EH (cell line): ENCODE measurements around the gene ANP32A.
"Not testable (repeated sequence)": the region's sequence is repeated elsewhere in the genome, so short reads cannot be mapped to it uniquely, and the experiment has no call there.

Experiments used
- DNase-seq: peaks from one replicate; pipeline ENCODE4 v3.0.0-alpha.2; 2015; ENCODE audit warnings: low read depth

ANP32A gene

DNA sequence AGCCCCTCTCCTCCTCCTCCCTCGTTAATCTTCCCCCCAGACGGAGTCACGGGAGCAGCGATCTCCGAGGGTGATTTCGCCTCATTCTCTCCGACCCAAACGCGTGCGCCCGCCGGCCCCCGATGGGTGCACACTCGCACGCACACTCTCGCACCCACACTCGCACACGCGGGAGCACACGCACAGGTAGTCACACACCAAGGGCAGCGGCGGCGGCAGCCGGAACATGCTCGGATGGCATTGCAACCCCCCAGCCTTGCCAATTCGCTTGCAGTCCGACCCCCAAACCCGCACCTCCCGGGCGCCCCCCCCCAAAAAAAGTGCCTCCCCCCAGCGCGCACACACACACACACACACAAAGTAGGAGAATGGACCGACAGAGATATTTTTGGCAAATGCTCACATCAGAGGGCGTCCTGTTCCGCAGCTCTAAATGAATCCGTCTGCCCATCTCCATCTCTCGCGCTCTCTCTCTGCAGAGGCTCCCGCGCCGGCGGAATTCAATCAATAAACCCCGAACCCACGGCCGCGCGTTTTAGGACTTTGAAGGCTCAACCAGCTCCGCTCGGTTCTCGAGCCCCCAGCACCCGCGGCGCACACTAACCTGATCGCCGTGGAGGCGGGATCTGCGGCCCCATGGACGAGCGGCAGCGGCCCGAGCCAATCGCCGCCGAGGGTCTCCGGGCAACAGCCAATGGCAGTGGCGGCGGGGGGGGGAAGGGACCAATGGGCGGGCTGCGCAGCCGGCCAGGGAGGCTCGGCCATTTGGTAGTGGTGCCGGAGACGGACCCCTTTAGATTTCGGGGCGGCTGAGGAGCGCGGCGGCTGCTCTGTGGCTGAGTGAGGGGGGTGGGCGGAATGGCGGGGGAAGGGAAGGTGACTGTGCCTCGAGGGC is at the start of gene ANP32A:
TSS of gene ANP32A (minus strand) at position 601 of the 895 bp plus-strand sequence. CDS start at position 457, 144 bp downstream.
- peak; percentile 92 for DNase-seq

DNA sequence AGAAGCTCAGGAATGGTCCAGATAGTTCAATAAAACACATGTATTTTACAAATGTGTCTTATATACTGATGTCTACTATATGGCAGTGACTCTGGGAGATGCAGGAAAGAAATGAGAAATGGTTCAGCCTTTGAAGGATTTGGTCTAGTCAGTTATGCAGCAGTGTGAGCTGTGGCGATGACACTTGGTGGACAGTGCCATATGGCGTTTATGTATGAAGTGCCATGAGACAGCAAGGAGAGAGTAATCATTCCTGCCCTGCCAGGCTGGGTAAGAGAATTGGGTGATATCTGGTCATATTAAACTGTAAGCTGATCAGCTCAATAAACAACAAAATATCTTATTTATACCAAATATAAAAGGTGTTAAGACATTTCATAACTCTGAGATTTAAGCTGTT is 47.6 kb upstream of the ANP32A start:
- DNase-seq, result no peak

DNA sequence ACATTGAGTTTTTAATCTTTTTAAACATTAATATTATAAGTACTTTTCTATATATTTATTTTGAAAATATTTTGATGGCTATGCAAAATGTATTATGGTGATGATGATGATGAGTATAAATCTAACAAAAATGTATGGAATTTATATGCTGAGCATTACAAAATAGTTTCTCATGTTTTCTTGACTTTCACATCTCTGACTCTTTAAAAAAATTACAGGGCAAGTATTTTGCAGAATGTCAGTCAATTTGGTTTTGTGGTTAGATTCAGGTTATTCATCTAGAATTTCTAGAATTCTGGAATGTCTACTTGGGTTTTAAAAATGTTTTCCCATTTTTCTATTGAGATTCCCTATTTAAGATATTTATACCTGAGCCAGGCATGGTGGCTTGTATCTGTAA is 41.7 kb upstream of the ANP32A start:
- DNase-seq, result no peak

GRCh38 chr15:68858666-68859065 is 38.0 kb upstream of the ANP32A start:
- not testable (repeated sequence) for DNase-seq

DNA sequence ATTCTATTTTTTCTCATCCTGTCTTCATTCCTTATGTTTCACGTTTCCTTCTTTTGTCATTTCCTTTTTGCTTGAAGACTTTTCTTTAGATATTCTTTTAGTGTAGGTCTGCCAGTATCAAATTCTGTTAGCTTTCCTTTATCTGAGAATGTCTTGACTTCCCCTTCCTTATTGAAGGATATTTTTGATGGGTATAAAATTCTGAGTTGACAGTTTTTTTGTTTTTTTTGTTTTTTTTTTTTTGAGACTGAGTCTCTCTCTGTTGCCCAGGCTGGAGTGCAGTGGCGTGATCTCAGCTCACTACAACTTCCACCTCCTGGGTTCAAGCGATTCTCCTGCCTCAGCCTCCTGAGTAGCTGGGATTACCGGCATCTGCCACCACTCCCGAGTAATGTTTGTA is 36.7 kb upstream of the ANP32A start:
- not testable (repeated sequence) for DNase-seq

- DNase-seq, result no peak
Observed at GRCh38 chr15:68852461-68852860, 31.8 kb upstream of the ANP32A start.

DNA sequence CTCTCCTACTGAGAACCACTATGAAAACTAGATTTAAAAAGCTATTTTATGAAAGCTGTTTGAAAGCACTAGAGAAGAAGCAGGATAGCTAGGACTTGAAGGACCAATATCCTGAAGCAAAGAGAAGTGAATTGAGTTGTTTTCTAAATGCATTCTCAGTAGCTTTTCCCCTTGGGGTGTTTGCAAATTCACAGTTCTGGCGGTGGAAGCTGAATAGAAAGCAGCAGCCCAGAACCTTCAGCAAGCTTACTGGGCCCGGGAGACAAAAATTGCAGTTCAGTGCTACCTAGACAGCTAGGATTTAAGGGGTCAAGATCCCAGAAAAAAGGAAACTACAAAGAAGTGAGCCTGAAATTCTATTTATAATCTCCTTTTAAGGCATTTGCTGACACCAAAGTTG is 31.3 kb upstream of the ANP32A start:
- DNase-seq, result no peak

DNA sequence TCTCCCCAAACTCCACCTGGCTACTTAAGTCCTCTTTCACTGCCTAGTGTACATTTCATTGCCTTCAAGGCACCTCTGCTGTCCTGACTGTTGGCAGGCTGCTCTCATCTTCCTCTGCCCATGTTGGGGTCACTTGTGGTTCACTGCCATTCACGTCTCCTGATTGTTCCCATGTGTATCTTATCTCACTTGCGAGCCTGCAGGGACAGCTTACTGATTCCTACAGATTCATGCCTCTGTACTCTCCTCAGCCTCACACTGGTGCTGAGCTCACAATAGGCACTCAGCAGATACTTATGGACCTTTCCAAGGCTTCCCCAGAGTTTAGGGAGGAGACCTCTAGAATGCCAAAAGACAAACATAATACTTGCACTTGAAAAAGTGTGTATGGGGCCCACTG is 28.8 kb upstream of the ANP32A start:
- no peak for DNase-seq

DNA sequence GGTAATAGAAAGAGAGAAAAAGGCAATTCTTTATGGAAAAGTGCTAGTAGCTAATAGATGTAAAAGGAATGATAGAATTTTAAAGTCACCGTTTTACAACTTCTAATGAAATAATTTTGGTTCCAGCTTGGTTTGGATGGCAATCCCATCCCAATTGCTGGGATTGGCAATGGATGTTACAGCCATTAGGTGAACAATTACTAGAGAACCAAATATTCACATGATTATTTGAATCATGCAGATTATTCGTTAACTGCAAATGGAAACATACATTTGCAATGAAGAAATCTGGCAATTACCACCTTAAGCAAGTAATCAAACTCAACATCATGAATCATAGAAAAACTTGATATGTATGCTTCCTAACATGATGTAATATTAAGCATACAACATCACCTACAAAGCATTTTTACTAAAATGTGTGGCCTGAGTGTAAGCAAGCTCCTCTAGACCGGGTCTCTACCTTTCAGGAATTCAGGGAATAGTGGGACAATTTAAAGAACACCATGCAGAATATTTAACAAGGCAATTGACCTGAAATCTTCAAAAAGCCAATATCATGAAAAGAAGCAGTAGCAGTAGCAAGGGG is 26.2 kb upstream of the ANP32A start:
- no peak for DNase-seq

DNA sequence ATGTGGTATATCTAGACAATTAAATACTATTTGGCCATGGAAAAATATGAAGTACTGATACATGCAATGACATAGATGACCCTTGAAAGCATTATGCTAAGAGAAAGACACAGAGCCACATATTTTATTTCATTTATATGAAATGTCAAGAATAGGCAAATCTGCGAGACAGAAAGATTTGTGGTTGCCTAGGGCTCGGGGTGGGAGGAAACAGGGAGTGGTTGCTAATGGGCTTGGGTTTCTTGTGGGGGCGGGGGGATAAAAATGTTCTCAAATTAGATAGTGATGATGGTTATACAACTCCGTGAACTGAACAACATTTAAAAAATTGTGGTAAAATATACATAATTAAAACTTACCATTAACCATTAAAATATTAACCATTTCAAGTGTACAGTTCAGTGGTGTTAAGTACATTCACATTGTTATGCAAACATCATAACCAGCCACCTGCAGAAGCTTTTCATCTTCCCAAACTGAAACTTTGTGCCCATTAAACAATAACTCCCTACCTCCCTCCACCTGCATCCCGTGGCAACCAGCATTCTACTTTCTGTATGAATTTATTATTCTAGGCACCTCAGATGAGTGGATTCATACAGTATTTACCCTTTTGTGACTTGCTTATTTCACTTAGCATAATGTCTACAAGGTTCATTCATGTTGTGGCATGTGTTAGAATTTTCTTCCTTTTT is 24.3 kb upstream of the ANP32A start:
- no peak for DNase-seq

DNA sequence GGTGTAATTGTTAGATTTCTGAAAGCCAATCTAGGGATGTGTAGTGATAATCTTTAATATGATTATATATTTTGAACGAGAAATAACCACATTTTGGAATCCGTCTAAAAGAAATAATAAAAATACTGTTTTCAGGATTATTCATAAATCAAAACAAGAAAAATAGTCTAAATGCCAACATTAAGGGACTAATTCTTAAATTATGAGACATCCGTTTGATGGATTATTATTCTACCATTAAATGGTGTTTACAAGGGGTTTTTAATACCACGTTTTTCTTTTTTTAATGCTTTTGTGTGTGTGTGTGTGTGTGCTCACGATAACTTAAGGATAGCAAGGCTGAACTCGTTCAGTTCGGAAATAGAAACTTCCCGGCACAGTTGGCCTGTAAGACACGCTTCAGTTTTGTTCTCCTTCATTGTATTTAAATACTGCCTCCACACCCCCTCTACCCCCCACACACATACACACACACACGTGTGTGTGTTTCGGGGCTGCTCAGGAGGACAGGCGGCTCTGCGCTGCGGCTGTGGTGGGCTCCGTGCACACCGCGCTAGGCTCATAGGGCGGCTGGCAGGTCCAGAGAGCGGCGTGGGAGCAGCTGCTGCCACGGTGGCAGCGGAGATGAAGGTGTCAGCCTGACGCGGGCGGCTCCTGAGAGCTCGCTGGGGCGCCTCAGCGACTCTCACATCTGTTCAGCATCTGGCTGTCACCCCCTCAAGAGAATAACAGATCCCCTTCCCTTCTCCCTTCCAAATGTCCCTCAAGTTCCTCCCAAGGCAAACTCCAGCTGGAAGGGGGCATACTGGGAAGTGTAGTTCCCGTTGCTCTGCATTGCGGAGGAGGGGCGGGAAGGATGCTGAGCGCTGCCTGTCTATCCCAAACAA is 23.0 kb upstream of the ANP32A start:
- peak; percentile 33 for DNase-seq

DNA sequence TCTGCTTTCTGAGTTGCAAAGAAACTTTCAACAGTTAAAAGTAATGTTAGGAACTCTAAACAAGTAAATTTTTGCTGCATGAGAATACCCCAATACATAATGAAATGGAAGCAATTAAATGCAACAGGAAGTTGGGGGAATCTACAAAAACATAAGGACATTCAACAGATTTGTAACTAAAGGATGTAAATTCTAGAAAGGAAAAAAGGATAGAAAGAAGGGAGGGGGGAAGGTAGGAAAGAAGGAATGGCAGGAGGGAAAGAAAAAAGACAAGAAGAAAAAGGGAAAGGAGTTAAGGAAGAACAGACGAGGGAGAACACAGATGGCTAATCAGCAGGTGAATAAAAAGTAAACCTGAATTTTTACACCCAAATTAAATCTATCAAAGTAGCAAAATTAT is 22.3 kb upstream of the ANP32A start:
- no peak for DNase-seq

DNA sequence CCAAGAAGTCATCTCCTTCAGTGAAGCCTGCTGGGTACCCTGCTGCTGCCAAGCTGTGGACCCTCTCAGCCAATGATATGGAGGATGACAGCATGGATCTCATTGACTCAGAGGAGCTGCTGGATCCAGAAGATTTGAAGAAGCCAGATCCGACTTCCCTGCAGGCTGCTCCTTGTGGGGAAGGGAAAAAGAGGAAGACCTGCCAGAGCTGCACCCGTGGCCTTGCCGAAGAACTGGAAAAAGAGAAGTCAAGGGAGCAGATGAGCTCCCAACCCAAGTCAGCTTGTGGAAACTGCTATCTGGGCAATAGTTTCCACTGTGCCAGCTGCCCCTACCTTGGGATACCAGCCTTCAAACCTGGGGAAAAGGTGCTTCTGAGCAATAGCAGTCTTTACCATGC is 13.7 kb upstream of the ANP32A start:
- no peak for DNase-seq

GRCh38 chr15:68833700-68834331 is 13.1 kb upstream of the ANP32A start:
- no peak for DNase-seq

DNA sequence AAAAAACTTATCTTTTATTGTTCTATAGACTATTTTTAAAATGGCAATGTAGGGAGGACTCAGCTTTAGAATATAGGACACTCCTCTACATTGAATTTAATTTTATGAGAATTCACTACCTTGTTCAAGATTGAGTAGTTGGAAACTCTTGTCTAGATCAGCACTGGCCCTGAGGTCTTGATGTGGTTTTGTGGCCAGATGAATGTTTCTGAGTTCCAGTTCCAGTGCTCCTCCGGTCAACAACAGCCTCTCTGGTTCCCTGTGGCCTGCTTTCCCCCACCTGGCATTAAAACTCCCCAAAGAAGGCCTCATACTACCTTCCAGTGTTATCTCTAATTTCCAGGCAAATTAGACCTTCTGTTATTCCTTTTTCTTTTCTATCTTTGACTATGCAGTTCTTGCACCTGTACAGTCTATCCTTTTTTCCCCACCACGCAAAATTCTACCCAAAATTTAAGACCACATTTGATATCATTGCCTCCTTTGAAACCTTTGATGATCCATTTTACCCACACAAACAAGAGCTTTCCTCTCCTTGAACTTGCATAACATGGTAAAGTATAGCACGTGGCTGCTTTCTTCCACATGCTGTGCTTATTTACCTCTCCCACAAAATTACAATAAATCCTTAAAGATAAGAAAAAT is 9.6 kb upstream of the ANP32A start:
- no peak for DNase-seq

DNA sequence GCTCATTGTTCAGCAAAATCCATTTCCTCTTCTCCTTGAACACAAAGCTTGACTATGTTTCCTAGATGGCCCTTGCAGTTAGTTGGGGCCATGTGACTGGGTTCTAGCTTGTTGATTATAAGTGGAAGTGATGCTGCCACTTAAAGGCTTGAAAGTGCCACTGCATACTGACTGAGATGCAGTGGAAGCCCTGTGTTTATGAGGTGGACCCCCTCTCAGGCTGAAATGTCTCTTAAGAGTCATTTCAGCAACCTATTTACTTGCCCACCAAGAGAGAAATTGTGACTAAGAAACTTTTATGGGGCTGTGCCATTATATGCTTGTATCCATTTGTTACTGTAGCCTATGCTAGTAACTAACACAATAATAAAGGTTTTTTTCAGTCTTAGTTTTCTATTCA is 8.4 kb upstream of the ANP32A start:
- DNase-seq, result peak; percentile 33

DNA sequence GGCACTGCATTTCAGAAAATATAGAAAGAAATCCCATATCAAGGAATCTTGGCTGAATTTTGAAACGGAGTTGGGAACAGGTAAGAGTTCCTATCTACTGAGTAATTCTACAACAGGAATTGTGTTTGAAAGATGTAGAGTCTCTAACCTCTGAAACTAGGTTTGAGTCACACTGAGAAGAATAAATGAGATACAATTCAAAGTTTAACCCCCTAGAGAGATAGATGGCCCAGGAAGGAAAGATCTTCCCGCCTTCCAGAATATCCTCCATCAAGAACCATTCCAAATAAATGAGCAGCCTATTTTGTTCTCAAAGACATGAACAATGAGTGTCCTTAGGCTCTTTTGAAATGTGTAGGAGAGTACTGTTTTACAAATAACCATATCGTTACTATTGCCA is 2.9 kb upstream of the ANP32A start:
- DNase-seq, result no peak

GRCh38 chr15:68822818-68823217 is 2.1 kb upstream of the ANP32A start:
- no peak for DNase-seq

DNA sequence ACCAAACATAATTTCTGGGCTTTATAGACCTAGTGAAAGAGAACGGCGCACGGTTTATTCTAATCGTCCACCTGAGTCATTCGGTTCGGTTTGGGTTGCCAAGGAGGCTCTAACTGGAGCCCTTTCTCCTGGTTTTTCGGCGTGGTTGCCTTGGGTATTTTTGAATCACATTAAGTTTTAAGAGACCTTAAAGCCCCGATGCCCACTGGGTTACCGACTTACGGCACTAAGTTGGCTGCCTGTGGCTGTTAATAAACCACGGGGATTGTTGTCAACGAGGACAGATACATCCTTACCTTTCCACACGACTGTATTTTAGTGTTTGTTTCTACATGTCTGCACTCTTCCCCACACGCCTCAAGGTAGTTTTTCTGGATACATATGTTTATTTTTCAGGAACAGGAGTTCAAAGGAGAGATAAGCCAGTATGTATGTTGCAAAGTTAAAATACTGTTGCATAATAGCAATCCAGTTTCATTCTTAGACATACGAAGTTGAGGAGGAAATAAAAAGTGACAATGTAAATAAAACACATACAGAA is 1.2 kb upstream of the ANP32A start:
- DNase-seq, result peak; percentile 33

- no peak for DNase-seq
Observed at GRCh38 chr15:68821190-68821840, 620 bp upstream of the ANP32A start.
